GM12865 (cell line): ENCODE data around the gene NMU.
"Not testable (repeated sequence)": the region's sequence is repeated elsewhere in the genome, so short reads cannot be mapped to it uniquely, and the experiment has no call there.

Source experiments
- DNase-seq: peaks from one replicate; pipeline ENCODE4 v3.0.0; 2010; ENCODE audit warnings: low read depth
- H3K4me3 ChIP-seq: 2 replicates; pipeline ENCODE4 v1.5.1; 2011; ENCODE audit warnings: mild to moderate bottlenecking, low read depth, low read length, control low read depth
- CTCF ChIP-seq: IDR thresholded peaks from 2 replicates; pipeline ENCODE4 v1.5.1; 2011; ENCODE audit warnings: low read length, control low read depth, low read depth, inconsistent platforms; ENCODE audit not compliant: insufficient read depth; ENCODE audit errors: missing control alignments

The NMU gene

GRCh38 chr4:55625835-55626234, 10.3 kb downstream of the NMU start:
- no peak overlapping the region for H3K4me3 ChIP-seq
- no peak for TF ChIP-seq CTCF

GRCh38 chr4:55624063-55624462, 12.0 kb downstream of the NMU start:
- not testable (repeated sequence) for DNase-seq, H3K4me3 ChIP-seq

More at GRCh38 chr4:55625835-55626234, 10.3 kb downstream of the NMU start:
- no peak for DNase-seq

GRCh38 chr4:55618546-55619143, 17.5 kb downstream of the NMU start:
- no peak for DNase-seq
- H3K4me3 ChIP-seq, result no peak overlapping the region

GRCh38 chr4:55617587-55618197, 18.4 kb downstream of the NMU start:
- no peak for TF ChIP-seq CTCF
- no peak overlapping the region for H3K4me3 ChIP-seq
- DNase-seq, result peak; percentile 63

More at GRCh38 chr4:55618546-55619143, 17.5 kb downstream of the NMU start:
- TF ChIP-seq CTCF, result no peak

GRCh38 chr4:55615008-55615407, 21.1 kb downstream of the NMU start:
- no peak for TF ChIP-seq CTCF
- H3K4me3 ChIP-seq, result no peak overlapping the region
- no peak for DNase-seq

GRCh38 chr4:55613621-55614020, 22.5 kb downstream of the NMU start:
- no peak for DNase-seq
- no peak overlapping the region for H3K4me3 ChIP-seq
- TF ChIP-seq CTCF, result no peak

- no peak for TF ChIP-seq CTCF
- DNase-seq, result no peak
- no peak overlapping the region for H3K4me3 ChIP-seq
These were observed 23.8 kb downstream of the NMU start for GRCh38 chr4:55612341-55612740.
